SJSA1 (cell line): Measurements from ENCODE around the gene IL13RA1. TPM values are rescaled to one million over a fixed set of nuclear protein-coding genes. Genes with fewer than 3 reads are reported as not detected.

Source experiments
- DNase-seq, 2 experiments: peaks; one replicate each; pipeline ENCODE4 v3.0.0-alpha.2; 2015 to 2020; ENCODE audit warnings: low spot score in 2 of 2, low read depth in 1 of 2
- H3K27ac ChIP-seq: fragments of 250-450 bp; sonication (Bioruptor Pico); 2 replicates; pipeline ENCODE4 v1.5.1; 2020; ENCODE audit warnings: mild to moderate bottlenecking, moderate library complexity
- H3K27me3 ChIP-seq: fragments of 250-450 bp; sonication (Bioruptor Pico); replicated peaks from 2 replicates; pipeline ENCODE4 v1.5.1; 2020; ENCODE audit warnings: mild to moderate bottlenecking, moderate library complexity
- H3K36me3 ChIP-seq: fragments of 250-450 bp; sonication (Bioruptor Pico); 2 replicates; pipeline ENCODE4 v1.5.1; 2020; ENCODE audit warnings: mild to moderate bottlenecking
- H3K4me1 ChIP-seq: fragments of 250-450 bp; sonication (Bioruptor Pico); replicated peaks from 2 replicates; pipeline ENCODE4 v1.6.1; 2021; ENCODE audit warnings: mild to moderate bottlenecking
- H3K4me3 ChIP-seq: fragments of 250-450 bp; sonication (Bioruptor Pico); 2 replicates; pipeline ENCODE4 v1.5.1; 2020; ENCODE audit warnings: mild to moderate bottlenecking
- H3K9me3 ChIP-seq: fragments of 250-450 bp; sonication (Bioruptor Pico); replicated peaks from 2 replicates; pipeline ENCODE4 v1.5.1; 2020; ENCODE audit warnings: mild to moderate bottlenecking
- total RNA-seq: library from RNA; depleted of rRNA; stranded (reverse); fragments of >200 nt; shearing (Covaris generic); gene quantifications from 2 replicates; pipeline ENCODE4 v1.2.3, GENCODE V29; 2014; rRNA removed

IL13RA1 gene
- total RNA-seq, 1 experiment from 2014 or later, result 52.3 TPM

GRCh38 chrX:118839334-118839958 is 112.0 kb downstream of the IL13RA1 start:
- H3K27ac ChIP-seq, result no peak overlapping the region
- DNase-seq, result peak; percentile 12 to 45
- H3K4me1 ChIP-seq, result no peaks in the 10 kb centered on the region; the same call in 1 of the 2 replicates
- no peaks in the 10 kb centered on the region for H3K36me3 ChIP-seq
- H3K4me3 ChIP-seq, result no peak overlapping the region
- no peaks in the 10 kb centered on the region for H3K27me3 ChIP-seq
- no peaks in the 10 kb centered on the region for H3K9me3 ChIP-seq

Other genes with a start within 250 kb of the IL13RA1 start
- 9.5 and 14.8 TPM in 2 replicates for gene DOCK11, start 231.8 kb upstream of the IL13RA1 start, total RNA-seq
- gene ZCCHC12, start 96.2 kb downstream of the IL13RA1 start, total RNA-seq, result not detected in 2 replicates
- 0.06 and 1.1 TPM in 2 replicates for gene LONRF3, start 247.0 kb downstream of the IL13RA1 start, total RNA-seq